ENCODE data around the gene DDR1. TPM values are rescaled to one million over a fixed set of nuclear protein-coding genes. Genes with fewer than 3 reads are reported as not detected.

The DDR1 gene
- total RNA-seq, 1 experiment from 2014 or later, result 95.2 TPM

- ATAC-seq (peak; percentile 4; the same call in 1 of the 2 replicates), DNase-seq (ENCODE audit: low read depth, low spot score) (no peak)
- Histone ChIP-seq H3K9me3 (ENCODE audit: control insufficient read depth, insufficient read depth, low read depth, low read length) (no peaks in the 10 kb centered on the region), H3K27ac (ENCODE audit: low read length) (peak overlapping the region; percentile 48; the same call in 1 of the 2 replicates), H3K36me3 (ENCODE audit: control insufficient read depth, insufficient read depth, low read length) (no peaks in the 10 kb centered on the region), H3K4me3 (ENCODE audit: low read depth in 2 of 2, low read length in 2 of 2) (no peak overlapping the region), H3K4me1 (ENCODE audit: control insufficient read depth, insufficient read depth, low read length) (peaks cover 33% of the 10 kb centered on the region), H3K27me3 (ENCODE audit: control insufficient read depth, insufficient read depth, low read length) (no peaks in the 10 kb centered on the region)
- intact Hi-C loops (cut with micrococcal nuclease; ENCODE audit: unreplicated experiment), result no loop called here
- in situ Hi-C loops (cut with HindIII; ENCODE audit: low pct_unique_long_range_greater_than_20kb, low sequenced_read_pairs), result no loop called here
- no peak for TF ChIP-seq POLR2AphosphoS5 (IDR thresholded peaks at IDR 0.05; ENCODE audit: low read depth, low read length)
- TF ChIP-seq, protein P1, sequence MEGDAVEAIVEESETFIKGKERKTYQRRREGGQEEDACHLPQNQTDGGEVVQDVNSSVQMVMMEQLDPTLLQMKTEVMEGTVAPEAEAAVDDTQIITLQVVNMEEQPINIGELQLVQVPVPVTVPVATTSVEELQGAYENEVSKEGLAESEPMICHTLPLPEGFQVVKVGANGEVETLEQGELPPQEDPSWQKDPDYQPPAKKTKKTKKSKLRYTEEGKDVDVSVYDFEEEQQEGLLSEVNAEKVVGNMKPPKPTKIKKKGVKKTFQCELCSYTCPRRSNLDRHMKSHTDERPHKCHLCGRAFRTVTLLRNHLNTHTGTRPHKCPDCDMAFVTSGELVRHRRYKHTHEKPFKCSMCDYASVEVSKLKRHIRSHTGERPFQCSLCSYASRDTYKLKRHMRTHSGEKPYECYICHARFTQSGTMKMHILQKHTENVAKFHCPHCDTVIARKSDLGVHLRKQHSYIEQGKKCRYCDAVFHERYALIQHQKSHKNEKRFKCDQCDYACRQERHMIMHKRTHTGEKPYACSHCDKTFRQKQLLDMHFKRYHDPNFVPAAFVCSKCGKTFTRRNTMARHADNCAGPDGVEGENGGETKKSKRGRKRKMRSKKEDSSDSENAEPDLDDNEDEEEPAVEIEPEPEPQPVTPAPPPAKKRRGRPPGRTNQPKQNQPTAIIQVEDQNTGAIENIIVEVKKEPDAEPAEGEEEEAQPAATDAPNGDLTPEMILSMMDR (IDR thresholded peaks at IDR 0.05), result no peak
- no peak for TF ChIP-seq SIN3A (IDR thresholded peaks at IDR 0.05; ENCODE audit: borderline replicate concordance, insufficient read depth, low read depth, low read length)
- no peak for TF ChIP-seq TCF7L2 (IDR thresholded peaks at IDR 0.05; ENCODE audit: low read depth, low read length)
- TF ChIP-seq, protein P2, sequence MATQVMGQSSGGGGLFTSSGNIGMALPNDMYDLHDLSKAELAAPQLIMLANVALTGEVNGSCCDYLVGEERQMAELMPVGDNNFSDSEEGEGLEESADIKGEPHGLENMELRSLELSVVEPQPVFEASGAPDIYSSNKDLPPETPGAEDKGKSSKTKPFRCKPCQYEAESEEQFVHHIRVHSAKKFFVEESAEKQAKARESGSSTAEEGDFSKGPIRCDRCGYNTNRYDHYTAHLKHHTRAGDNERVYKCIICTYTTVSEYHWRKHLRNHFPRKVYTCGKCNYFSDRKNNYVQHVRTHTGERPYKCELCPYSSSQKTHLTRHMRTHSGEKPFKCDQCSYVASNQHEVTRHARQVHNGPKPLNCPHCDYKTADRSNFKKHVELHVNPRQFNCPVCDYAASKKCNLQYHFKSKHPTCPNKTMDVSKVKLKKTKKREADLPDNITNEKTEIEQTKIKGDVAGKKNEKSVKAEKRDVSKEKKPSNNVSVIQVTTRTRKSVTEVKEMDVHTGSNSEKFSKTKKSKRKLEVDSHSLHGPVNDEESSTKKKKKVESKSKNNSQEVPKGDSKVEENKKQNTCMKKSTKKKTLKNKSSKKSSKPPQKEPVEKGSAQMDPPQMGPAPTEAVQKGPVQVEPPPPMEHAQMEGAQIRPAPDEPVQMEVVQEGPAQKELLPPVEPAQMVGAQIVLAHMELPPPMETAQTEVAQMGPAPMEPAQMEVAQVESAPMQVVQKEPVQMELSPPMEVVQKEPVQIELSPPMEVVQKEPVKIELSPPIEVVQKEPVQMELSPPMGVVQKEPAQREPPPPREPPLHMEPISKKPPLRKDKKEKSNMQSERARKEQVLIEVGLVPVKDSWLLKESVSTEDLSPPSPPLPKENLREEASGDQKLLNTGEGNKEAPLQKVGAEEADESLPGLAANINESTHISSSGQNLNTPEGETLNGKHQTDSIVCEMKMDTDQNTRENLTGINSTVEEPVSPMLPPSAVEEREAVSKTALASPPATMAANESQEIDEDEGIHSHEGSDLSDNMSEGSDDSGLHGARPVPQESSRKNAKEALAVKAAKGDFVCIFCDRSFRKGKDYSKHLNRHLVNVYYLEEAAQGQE (IDR thresholded peaks at IDR 0.05; ENCODE audit: insufficient read depth in 1 of 2, low read depth in 2 of 2, low read length in 1 of 2), result no peak
- ChIA-PET CTCF (interaction anchor here (0.7 kb wide), 1 partner anchor 95 kb away, joined by 4 read pairs; no protein-coding TSS in a partner anchor), POLR2A (no interaction called here)
- no TSS peak for BruUV-seq (replicated peaks)
Observed at GRCh38 chr6:30841644-30842504, 42.4 kb upstream of the DDR1 start.

- no peak overlapping the region for H3K4me3 ChIP-seq (ENCODE audit: low read depth in 2 of 2, low read length in 2 of 2)
Observed at GRCh38 chr6:30842754-30843610, 41.3 kb upstream of the DDR1 start.

More at GRCh38 chr6:30842754-30843610, 41.3 kb upstream of the DDR1 start:
- ChIA-PET CTCF (no interaction called here), POLR2A (no interaction called here)
- Histone ChIP-seq H3K4me1 (ENCODE audit: control insufficient read depth, insufficient read depth, low read length) (peaks cover 33% of the 10 kb centered on the region), H3K9me3 (ENCODE audit: control insufficient read depth, insufficient read depth, low read depth, low read length) (no peaks in the 10 kb centered on the region), H3K27me3 (ENCODE audit: control insufficient read depth, insufficient read depth, low read length) (no peaks in the 10 kb centered on the region), H3K27ac (ENCODE audit: low read length) (peak overlapping the region; percentile 78), H3K36me3 (ENCODE audit: control insufficient read depth, insufficient read depth, low read length) (no peaks in the 10 kb centered on the region)
- TF ChIP-seq POLR2AphosphoS5 (IDR thresholded peaks at IDR 0.05; ENCODE audit: low read depth, low read length), result no peak
- TF ChIP-seq, protein P2 (IDR thresholded peaks at IDR 0.05; ENCODE audit: insufficient read depth in 1 of 2, low read depth in 2 of 2, low read length in 1 of 2), result no peak
- TF ChIP-seq TCF7L2 (IDR thresholded peaks at IDR 0.05; ENCODE audit: low read depth, low read length), result no peak
- no peak for TF ChIP-seq SIN3A (IDR thresholded peaks at IDR 0.05; ENCODE audit: borderline replicate concordance, insufficient read depth, low read depth, low read length)
- TF ChIP-seq, protein P1 (IDR thresholded peaks at IDR 0.05), result no peak
- no peak for DNase-seq (ENCODE audit: low read depth, low spot score)
- BruUV-seq (replicated peaks), result no TSS peak
- in situ Hi-C loops (cut with HindIII; ENCODE audit: low pct_unique_long_range_greater_than_20kb, low sequenced_read_pairs) (no loop called here), intact Hi-C loops (cut with micrococcal nuclease; ENCODE audit: unreplicated experiment) (no loop called here)
- no peak for ATAC-seq

Measured in Panc1 (cell line).